ENCODE results near the gene GZMB.

GZMB gene

DNA sequence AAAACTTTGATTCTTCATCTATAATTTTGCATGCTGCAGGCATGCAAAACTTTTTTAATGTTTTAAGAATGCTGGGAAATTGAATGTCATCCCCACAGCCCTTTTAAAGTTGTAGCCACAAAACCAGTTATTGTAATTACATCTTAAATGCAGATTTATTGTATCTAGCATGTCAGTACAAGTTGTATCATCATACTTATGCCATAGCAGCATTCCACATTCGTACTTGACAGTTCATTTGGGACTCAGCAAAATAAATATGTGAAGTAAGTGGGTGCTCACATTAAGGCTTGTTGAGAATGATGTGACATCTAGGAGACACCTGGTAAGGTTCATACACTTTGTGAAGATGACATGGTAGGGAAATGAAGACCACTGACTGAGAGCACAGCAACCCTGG lies 44.0 kb upstream of the GZMB start:
- no peaks in the 10 kb centered on the region for H3K4me1 ChIP-seq
- no peak overlapping the region for H3K4me3 ChIP-seq (ENCODE audit: low read depth, low read length)
- H3K36me3 ChIP-seq: no peaks in the 10 kb centered on the region
- H3K27me3 ChIP-seq: peaks cover 4% of the 10 kb centered on the region; the same call in 1 of the 2 replicates
- H3K9me3 ChIP-seq: no peaks in the 10 kb centered on the region
- no peak for DNase-seq
- TF ChIP-seq, protein P1, sequence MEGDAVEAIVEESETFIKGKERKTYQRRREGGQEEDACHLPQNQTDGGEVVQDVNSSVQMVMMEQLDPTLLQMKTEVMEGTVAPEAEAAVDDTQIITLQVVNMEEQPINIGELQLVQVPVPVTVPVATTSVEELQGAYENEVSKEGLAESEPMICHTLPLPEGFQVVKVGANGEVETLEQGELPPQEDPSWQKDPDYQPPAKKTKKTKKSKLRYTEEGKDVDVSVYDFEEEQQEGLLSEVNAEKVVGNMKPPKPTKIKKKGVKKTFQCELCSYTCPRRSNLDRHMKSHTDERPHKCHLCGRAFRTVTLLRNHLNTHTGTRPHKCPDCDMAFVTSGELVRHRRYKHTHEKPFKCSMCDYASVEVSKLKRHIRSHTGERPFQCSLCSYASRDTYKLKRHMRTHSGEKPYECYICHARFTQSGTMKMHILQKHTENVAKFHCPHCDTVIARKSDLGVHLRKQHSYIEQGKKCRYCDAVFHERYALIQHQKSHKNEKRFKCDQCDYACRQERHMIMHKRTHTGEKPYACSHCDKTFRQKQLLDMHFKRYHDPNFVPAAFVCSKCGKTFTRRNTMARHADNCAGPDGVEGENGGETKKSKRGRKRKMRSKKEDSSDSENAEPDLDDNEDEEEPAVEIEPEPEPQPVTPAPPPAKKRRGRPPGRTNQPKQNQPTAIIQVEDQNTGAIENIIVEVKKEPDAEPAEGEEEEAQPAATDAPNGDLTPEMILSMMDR (IDR thresholded peaks at IDR 0.05; ENCODE audit: low read depth, low read length): no peak

DNA sequence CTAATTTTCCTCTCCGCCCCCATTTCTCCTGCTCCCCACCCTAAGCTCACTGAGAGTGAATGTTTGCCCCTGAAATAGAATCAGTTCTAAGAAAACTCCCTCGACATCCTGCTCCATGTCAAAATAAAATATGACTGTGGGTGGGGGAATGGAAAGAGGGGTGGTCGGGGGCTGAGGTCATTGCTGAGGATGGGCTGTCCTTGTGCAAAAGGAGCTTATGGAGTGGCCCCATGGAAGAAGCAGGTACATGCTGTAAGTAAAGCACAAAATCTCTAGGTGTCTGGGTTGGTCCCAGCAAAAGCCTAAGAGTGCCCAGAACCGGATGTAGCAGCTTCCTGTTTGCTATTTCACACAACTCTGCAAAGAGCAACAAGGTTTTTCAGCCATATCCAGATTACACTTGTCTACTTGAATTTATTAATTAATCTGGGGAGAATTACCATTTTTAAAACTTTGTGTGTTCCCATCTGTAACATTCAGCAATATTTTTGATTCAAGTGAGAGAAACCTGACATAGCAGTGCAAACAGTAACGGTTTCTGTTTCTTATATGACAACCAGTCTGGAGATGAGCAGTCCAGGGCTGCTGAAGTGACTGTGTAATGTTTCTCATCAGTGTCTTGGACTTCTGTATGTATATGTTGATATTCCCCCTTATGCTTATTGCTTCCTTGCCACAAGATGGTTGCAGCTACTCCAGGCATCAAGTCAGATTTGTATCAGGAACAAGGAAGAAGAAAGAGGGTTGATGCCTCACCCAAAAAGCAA lies 40.4 kb upstream of the GZMB start:
- DNase-seq: no peak
- Histone ChIP-seq H3K27me3 (peaks cover 4% of the 10 kb centered on the region; the same call in 1 of the 2 replicates), H3K9me3 (no peaks in the 10 kb centered on the region), H3K36me3 (no peaks in the 10 kb centered on the region), H3K4me3 (ENCODE audit: low read depth, low read length) (no peak overlapping the region), H3K4me1 (no peaks in the 10 kb centered on the region)
- TF ChIP-seq, protein P1 (IDR thresholded peaks at IDR 0.05; ENCODE audit: low read depth, low read length): no peak

- TF ChIP-seq, protein P1 (IDR thresholded peaks at IDR 0.05; ENCODE audit: low read depth, low read length): no peak
- no peak for DNase-seq
- no peaks in the 10 kb centered on the region for H3K4me1 ChIP-seq
- no peaks in the 10 kb centered on the region for H3K9me3 ChIP-seq
- no peaks in the 10 kb centered on the region for H3K36me3 ChIP-seq
- H3K27me3 ChIP-seq: peaks cover 3% of the 10 kb centered on the region; the same call in 1 of the 2 replicates
- no peak overlapping the region for H3K4me3 ChIP-seq (ENCODE audit: low read depth, low read length)
Observed at GRCh38 chr14:24673534-24674203, 39.7 kb upstream of the GZMB start.

DNA sequence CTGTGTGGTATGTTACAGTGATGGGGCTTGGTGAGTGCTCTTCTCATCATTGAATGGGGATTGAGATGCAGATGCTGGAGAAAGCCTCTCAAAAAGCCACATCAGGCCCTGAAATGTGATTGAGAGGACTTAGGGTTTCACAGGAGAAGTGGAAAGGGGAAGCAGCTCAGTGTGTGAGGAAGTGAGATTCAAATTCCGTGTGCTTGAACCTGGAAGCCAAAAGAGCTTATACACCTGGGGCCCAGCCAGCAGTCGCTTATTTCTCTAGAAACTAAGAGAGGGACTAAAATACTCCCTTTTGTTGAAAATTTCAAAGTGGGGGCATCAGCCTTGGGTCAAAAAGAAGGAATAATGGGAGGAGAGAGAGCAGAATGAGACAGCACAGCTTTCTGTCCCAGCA lies 39.1 kb upstream of the GZMB start:
- no peaks in the 10 kb centered on the region for H3K4me1 ChIP-seq
- no peaks in the 10 kb centered on the region for H3K9me3 ChIP-seq
- no peaks in the 10 kb centered on the region for H3K36me3 ChIP-seq
- no peak overlapping the region for H3K4me3 ChIP-seq (ENCODE audit: low read depth, low read length)
- no peaks in the 10 kb centered on the region for H3K27me3 ChIP-seq
- TF ChIP-seq, protein P1 (IDR thresholded peaks at IDR 0.05; ENCODE audit: low read depth, low read length): no peak
- DNase-seq: no peak

DNA sequence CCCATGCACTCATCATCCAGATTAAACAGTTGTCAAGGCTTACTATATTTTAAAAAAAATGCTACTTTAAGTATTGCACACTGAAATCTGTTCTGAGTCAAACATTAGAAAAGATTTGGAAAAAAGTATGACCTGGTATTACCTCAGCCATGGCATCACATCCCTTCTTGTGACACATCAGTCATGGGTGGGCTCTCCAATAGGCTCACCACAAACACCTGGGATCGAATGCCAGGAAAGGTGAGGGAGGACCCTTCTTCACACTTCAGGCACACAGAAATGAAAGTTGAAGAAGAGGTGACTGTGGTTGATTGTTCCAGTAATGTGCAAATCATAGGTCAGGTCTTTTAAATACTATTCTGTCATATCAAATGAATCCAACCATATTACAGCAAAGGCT lies 36.6 kb upstream of the GZMB start:
- no peaks in the 10 kb centered on the region for H3K9me3 ChIP-seq
- DNase-seq: no peak
- no peaks in the 10 kb centered on the region for H3K36me3 ChIP-seq
- TF ChIP-seq, protein P1 (IDR thresholded peaks at IDR 0.05; ENCODE audit: low read depth, low read length): no peak
- no peaks in the 10 kb centered on the region for H3K27me3 ChIP-seq
- H3K4me3 ChIP-seq (ENCODE audit: low read depth, low read length): no peak overlapping the region
- H3K4me1 ChIP-seq: no peaks in the 10 kb centered on the region

GRCh38 chr14:24669651-24670050 lies 35.7 kb upstream of the GZMB start:
- DNase-seq: no peak
- H3K4me3 ChIP-seq (ENCODE audit: low read depth, low read length): no peak overlapping the region
- TF ChIP-seq, protein P1 (IDR thresholded peaks at IDR 0.05; ENCODE audit: low read depth, low read length): no peak
- H3K4me1 ChIP-seq: no peaks in the 10 kb centered on the region
- H3K27me3 ChIP-seq: no peaks in the 10 kb centered on the region
- no peaks in the 10 kb centered on the region for H3K36me3 ChIP-seq
- H3K9me3 ChIP-seq: no peaks in the 10 kb centered on the region
